Measurements from ENCODE around the gene KRTAP13-3.

GRCh38 chr21:30463713-30464112 lies 38.0 kb upstream of the KRTAP13-3 start:
- peak; percentile 48 for TF ChIP-seq CTCF (conservative IDR thresholded peaks at IDR 0.05)
- no peak for TF ChIP-seq EZH2 (IDR thresholded peaks at IDR 0.05; ENCODE audit: low read depth)

Data from PC-9 (cell line).